ENCODE results near the gene EFNB1. TPM values are rescaled to one million over a fixed set of nuclear protein-coding genes. Genes with fewer than 3 reads are reported as not detected.

The EFNB1 gene
- total and polyA plus RNA-seq, 2 of the 8 experiments (the other 6 are each of a cell fraction or from before 2014, with no cell fraction given), result 2.3 to 5.4 TPM

- TF ChIP-seq MAX (IDR thresholded peaks at IDR 0.05) (no peak), CTBP2 (IDR thresholded peaks at IDR 0.05; ENCODE audit: borderline replicate concordance, insufficient read depth, insufficient read length, low read length) (no peak), EZH2 (IDR thresholded peaks at IDR 0.05; ENCODE audit: low read depth, low read length, severe bottlenecking) (no peak), TEAD4 (IDR thresholded peaks at IDR 0.05; ENCODE audit: low read depth, low read length) (no peak), SP2 (IDR thresholded peaks at IDR 0.05; ENCODE audit: low read length) (no peak)
These were observed 11.4 kb downstream of the EFNB1 start (continued) for GRCh38 chrX:68840256-68840655.
